HepG2 (cell line): Measurements from ENCODE around the gene GPSM1. TPM values are rescaled to one million over a fixed set of nuclear protein-coding genes. Genes with fewer than 3 reads are reported as not detected.

ENCODE experiments used
- HNF4A ChIP-seq: sonication (generic); formaldehyde crosslinking; IDR thresholded peaks from 2 replicates; pipeline ENCODE4 v1.4.0; 2020; ENCODE audit warnings: missing genetic modification reagents
- KLF6 ChIP-seq: IDR thresholded peaks from 2 replicates; pipeline ENCODE4 v1.8.0; 2016; ENCODE audit warnings: missing biosample characterization, missing genetic modification reagents
- NFKB2 ChIP-seq: sonication (generic); formaldehyde crosslinking; IDR thresholded peaks from 2 replicates; pipeline ENCODE4 v1.4.0; 2020; ENCODE audit warnings: missing genetic modification reagents, borderline replicate concordance
- PAXIP1 ChIP-seq: sonication (generic); formaldehyde crosslinking; conservative IDR thresholded peaks from 2 replicates; pipeline ENCODE4 v1.4.0; 2020; ENCODE audit warnings: mild to moderate bottlenecking, missing genetic modification reagents, moderate library complexity
- PCBP2 ChIP-seq: fragments of 200-400 bp; formaldehyde crosslinking; optimal IDR thresholded peaks from 2 replicates; pipeline ENCODE3; 2018; ENCODE audit warnings: low read length, low read depth; ENCODE audit not compliant: poor library complexity, severe bottlenecking
- RARA ChIP-seq: IDR thresholded peaks from 2 replicates; pipeline ENCODE4 v1.6.1; 2016; ENCODE audit warnings: missing genetic modification reagents, missing compliant biosample characterization
- RBFOX2 ChIP-seq: fragments of 200-400 bp; formaldehyde crosslinking; IDR thresholded peaks from 2 replicates; pipeline ENCODE4 v1.6.1; 2017; ENCODE audit warnings: low read depth, mild to moderate bottlenecking, low read length
- RBM22 ChIP-seq: fragments of 200-400 bp; formaldehyde crosslinking; optimal IDR thresholded peaks from 2 replicates; pipeline ENCODE3; 2017; ENCODE audit warnings: mild to moderate bottlenecking, low read length, moderate library complexity
- SAP130 ChIP-seq: IDR thresholded peaks from 2 replicates; pipeline ENCODE4 v1.6.1; 2016; ENCODE audit warnings: low read depth
- TFE3 ChIP-seq: IDR thresholded peaks from 2 replicates; pipeline ENCODE4 v1.6.1; 2016
- ZBTB25 ChIP-seq: IDR thresholded peaks from 2 replicates; pipeline ENCODE4 v1.6.1; 2018; ENCODE audit warnings: missing genetic modification reagents
- ZFP90 ChIP-seq: sonication (generic); formaldehyde crosslinking; IDR thresholded peaks from 2 replicates; pipeline ENCODE4 v1.8.0; 2022; ENCODE audit warnings: missing genetic modification reagents, mild to moderate bottlenecking, inconsistent platforms, borderline replicate concordance
- ZNF101 ChIP-seq: sonication (generic); formaldehyde crosslinking; IDR thresholded peaks from 2 replicates; pipeline ENCODE4 v1.4.0; 2020; ENCODE audit warnings: mild to moderate bottlenecking, low read depth, missing genetic modification reagents, borderline replicate concordance
- ZNF138 ChIP-seq: sonication (generic); formaldehyde crosslinking; IDR thresholded peaks from 2 replicates; pipeline ENCODE4 v1.5.0; 2020; ENCODE audit warnings: mild to moderate bottlenecking, low read depth, missing genetic modification reagents
- ZNF251 ChIP-seq: sonication (generic); formaldehyde crosslinking; IDR thresholded peaks from 2 replicates; pipeline ENCODE4 v1.9.0; 2021; ENCODE audit warnings: mild to moderate bottlenecking, missing genetic modification reagents
- ZNF713 ChIP-seq: sonication (generic); formaldehyde crosslinking; IDR thresholded peaks from 2 replicates; pipeline ENCODE4 v1.4.0; 2020; ENCODE audit warnings: mild to moderate bottlenecking, missing genetic modification reagents
- ZSCAN25 ChIP-seq: sonication (generic); formaldehyde crosslinking; IDR thresholded peaks from 2 replicates; pipeline ENCODE4 v1.8.0; 2022; ENCODE audit warnings: mild to moderate bottlenecking, missing genetic modification reagents
- polyA plus RNA-seq, 8 experiments: library from polyadenylated mRNA; depleted of rRNA in 3 of 8; stranded (reverse) in 7 of 8; unstranded in 1 of 8; fragments of >200 nt; fragmentation: Illumina TruSeq in 4 of 8; extraction: Trizol in 4 of 8; gene quantifications; 2 replicates each; pipeline versions ENCODE4 v1.2.1 to v1.2.3, GENCODE V29; 2011 to 2016; ENCODE audit warnings: low read depth in 4 of 8, missing spikeins in 1 of 8, mixed read lengths in 1 of 8; ENCODE audit not compliant: insufficient read depth in 1 of 8
- total RNA-seq, 5 experiments: library from RNA; depleted of rRNA; stranded (reverse); fragments of >200 nt; fragmentation: Illumina TruSeq; extraction: Trizol; gene quantifications; 2 replicates each; pipeline ENCODE4 v1.2.3, GENCODE V29; 2016; ENCODE audit warnings: low read depth in 1 of 5
- TF ChIP-seq, protein P1 (sequence below): sonication (generic); formaldehyde crosslinking; conservative IDR thresholded peaks from 2 replicates; pipeline ENCODE4 v1.4.0; 2020; ENCODE audit warnings: missing genetic modification reagents

Gene GPSM1
- total and polyA plus RNA-seq, 2 of the 13 experiments (the other 11 are each of a cell fraction or from before 2014, with no cell fraction given): 1.0 to 2.4 TPM

DNA sequence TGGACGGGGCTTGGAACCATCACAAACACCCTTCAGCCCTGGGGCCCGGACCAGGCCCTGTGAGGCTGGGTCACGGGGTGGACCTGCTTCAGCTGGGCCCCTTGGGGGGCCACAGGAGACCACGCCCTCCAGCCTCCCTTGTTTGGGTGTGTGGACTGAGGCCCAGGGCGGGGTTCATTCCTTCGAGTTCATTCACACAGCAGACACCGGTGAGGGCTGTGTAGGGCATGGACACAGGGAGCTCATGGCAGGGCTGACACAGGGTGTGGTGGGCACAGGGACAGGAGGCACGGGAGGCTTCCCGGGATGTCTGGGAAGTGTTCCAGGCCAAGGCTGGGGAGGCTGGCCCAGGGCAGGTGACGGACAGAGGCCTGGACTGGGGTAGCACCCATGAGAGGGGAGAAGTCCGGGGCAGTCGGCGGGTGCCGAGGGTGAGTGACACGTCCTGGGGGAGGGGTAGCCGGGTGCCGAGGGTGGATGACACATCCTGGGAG, 27.3 kb downstream of the GPSM1 start (continued):
- TF ChIP-seq ZNF713 (CRISPR knock-in tag): no peak
- no peak for TF ChIP-seq HNF4A (CRISPR knock-in tag)
- TF ChIP-seq ZNF138 (CRISPR knock-in tag): no peak
- TF ChIP-seq KLF6: 0 out of 2 replicates have a peak, but pooled peaks have one; percentile 42
- peak; percentile 68 for TF ChIP-seq SAP130 (CRISPR knock-in tag)
- no peak for TF ChIP-seq NFKB2
- peak; percentile 24; the same call in 1 of the 2 replicates for TF ChIP-seq ZSCAN25 (CRISPR knock-in tag)
- no peak for TF ChIP-seq PCBP2
- TF ChIP-seq RARA (CRISPR knock-in tag): no peak
- no peak for TF ChIP-seq RBFOX2
- no peak for TF ChIP-seq RBM22
- no peak for TF ChIP-seq ZNF251 (CRISPR knock-in tag)
- TF ChIP-seq ZNF101 (CRISPR knock-in tag): no peak
- TF ChIP-seq, protein P1, sequence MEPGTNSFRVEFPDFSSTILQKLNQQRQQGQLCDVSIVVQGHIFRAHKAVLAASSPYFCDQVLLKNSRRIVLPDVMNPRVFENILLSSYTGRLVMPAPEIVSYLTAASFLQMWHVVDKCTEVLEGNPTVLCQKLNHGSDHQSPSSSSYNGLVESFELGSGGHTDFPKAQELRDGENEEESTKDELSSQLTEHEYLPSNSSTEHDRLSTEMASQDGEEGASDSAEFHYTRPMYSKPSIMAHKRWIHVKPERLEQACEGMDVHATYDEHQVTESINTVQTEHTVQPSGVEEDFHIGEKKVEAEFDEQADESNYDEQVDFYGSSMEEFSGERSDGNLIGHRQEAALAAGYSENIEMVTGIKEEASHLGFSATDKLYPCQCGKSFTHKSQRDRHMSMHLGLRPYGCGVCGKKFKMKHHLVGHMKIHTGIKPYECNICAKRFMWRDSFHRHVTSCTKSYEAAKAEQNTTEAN (CRISPR knock-in tag): no peak
- TF ChIP-seq ZFP90 (CRISPR knock-in tag): 0 out of 2 replicates have a peak, but pooled peaks have one; percentile 25
- TF ChIP-seq ZBTB25 (CRISPR knock-in tag): no peak
- TF ChIP-seq TFE3 (CRISPR knock-in tag): peak; percentile 50; the same call in 1 of the 2 replicates
- peak; percentile 49 for TF ChIP-seq PAXIP1
